Stimulated activated CD8-positive, alpha-beta memory T cell treated with anti-CD3 and anti-CD28 coated beads, Interleukin-12 subunit alpha, Interleukin-12 subunit beta, amount 100 ng/mL, for 1 hour (primary cell): ENCODE results near the gene FOXD4L1.
"Not testable (repeated sequence)": the region's sequence is repeated elsewhere in the genome, so short reads cannot be mapped to it uniquely, and the experiment has no call there.

Experiments
- DNase-seq: peaks from one replicate; pipeline ENCODE4 v3.0.0-alpha.2; 2020; ENCODE audit warnings: low read depth

The FOXD4L1 gene

GRCh38 chr2:113524986-113525385 is 26.5 kb downstream of the FOXD4L1 start:
- DNase-seq: not testable (repeated sequence)

- DNase-seq: not testable (repeated sequence)
Measured at GRCh38 chr2:113527350-113528045, 29.0 kb downstream of the FOXD4L1 start.

DNA sequence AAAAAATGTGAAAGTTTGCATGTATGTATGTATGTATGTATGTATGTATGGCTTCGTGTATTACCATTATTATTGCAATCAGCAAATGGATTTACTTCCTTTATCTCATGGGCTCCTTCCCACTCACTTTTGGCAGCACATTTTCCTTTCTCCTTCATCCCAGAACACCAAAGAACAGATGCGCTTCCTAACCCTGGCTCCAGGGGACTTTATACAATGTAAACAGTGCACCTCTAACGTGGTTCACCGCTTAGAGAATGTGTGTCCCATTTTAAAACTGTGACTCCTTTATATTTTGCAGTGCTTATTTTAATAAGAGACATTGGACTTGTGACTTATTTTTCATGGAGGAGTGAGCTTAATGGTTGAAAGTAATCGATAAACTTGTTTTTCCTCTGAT is 29.7 kb downstream of the FOXD4L1 start:
- DNase-seq: not testable (repeated sequence)

DNA sequence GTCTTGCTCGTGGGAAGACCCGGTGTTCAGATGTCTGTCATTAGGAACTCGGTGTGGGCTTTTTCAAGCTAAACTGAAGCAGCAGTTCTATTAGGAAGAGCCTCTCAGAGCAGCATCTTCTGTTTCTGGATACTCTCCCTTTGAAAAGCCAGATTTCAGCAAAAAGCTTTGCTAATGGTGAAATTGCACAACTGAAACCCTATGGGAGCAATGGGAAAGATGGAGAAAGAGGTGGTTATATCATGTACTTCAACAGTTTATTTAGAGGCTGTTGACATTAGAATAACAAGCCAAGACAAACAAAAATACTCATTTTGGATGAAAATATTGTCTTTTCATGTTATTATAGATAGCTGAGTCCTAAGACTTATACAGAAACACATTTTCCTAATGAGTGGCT is 30.4 kb downstream of the FOXD4L1 start:
- DNase-seq: not testable (repeated sequence)

- not testable (repeated sequence) for DNase-seq
Measured at GRCh38 chr2:113532991-113533390, 34.5 kb downstream of the FOXD4L1 start.

DNA sequence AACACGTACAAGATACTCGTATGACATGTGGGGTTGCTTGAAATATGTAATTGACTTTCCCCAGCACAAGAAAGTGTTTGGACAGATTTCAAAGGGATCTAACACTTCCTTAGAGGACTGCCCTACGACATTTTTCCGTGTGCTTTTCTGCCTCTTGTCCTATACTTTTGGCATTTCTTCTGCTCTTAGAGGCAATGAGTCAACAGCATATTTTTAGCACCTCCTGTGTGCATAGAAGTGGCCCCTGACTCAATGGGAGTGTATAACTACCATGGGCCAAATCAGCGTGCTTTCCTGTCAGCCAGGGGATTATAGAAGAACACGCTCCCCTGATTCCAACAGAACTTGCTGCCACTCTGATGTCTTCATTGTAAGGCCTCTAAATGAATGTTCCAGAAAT is 38.1 kb downstream of the FOXD4L1 start:
- not testable (repeated sequence) for DNase-seq

GRCh38 chr2:113540834-113541203 is 42.4 kb downstream of the FOXD4L1 start:
- DNase-seq: not testable (repeated sequence)

- not testable (repeated sequence) for DNase-seq
Measured at GRCh38 chr2:113541204-113541975, 42.9 kb downstream of the FOXD4L1 start.

- DNase-seq: not testable (repeated sequence)
Measured at GRCh38 chr2:113541976-113542485, 43.6 kb downstream of the FOXD4L1 start.

- not testable (repeated sequence) for DNase-seq
Measured at GRCh38 chr2:113542529-113542928, 44.1 kb downstream of the FOXD4L1 start.
